ENCODE measurements around the gene ABCA2. TPM values are rescaled to one million over a fixed set of nuclear protein-coding genes. Genes with fewer than 3 reads are reported as not detected.

ABCA2 gene
- total RNA-seq, 2 donors from 2014 or later = 28.7 to 29.6 TPM

- TF ChIP-seq CTCF (IDR thresholded peaks at IDR 0.05) (no peak), POLR2A (IDR thresholded peaks at IDR 0.05) (no peak)
- Histone ChIP-seq H3K9me3 (no peaks in the 10 kb centered on the region), H3K4me3 (no peak overlapping the region), H3K4me1 (peaks cover 41% of the 10 kb centered on the region), H3K36me3 (replicated peaks in 1 of 2; ENCODE audit: insufficient read depth in 1 of 2, low read depth in 2 of 2) (no peaks in the 10 kb centered on the region), H3K27ac (peak overlapping the region; percentile 20 to 68 (median 48)), H3K27me3 (no peaks in the 10 kb centered on the region)
- 19% methylated on average over 4 of the region's 4 CpGs; no CpG with 5 or more reads in 1 of the 2 donors for WGBS, 2 donors
- DNase-seq (peak; percentile 74 to 89 (median 84)), ATAC-seq (peak; percentile 12)
- intact Hi-C loops (cut with DNase I) = no loop called here
These were observed 1.2 kb downstream of the ABCA2 start for GRCh38 chr9:137026828-137027227.

GRCh38 chr9:137026384-137026783, 1.7 kb downstream of the ABCA2 start:
- Histone ChIP-seq H3K27ac (peak overlapping the region; percentile 20 to 68 (median 48)), H3K9me3 (no peaks in the 10 kb centered on the region), H3K27me3 (no peaks in the 10 kb centered on the region), H3K4me3 (no peak overlapping the region), H3K36me3 (replicated peaks in 1 of 2; ENCODE audit: insufficient read depth in 1 of 2, low read depth in 2 of 2) (no peaks in the 10 kb centered on the region), H3K4me1 (peaks cover 41% of the 10 kb centered on the region)
- intact Hi-C loops (cut with DNase I) = no loop called here
- DNase-seq (no peak), ATAC-seq (no peak)
- 80 to 88% methylated on average over 2 of the region's 2 CpGs for WGBS, 2 donors
- TF ChIP-seq CTCF (IDR thresholded peaks at IDR 0.05) (no peak), POLR2A (IDR thresholded peaks at IDR 0.05) (no peak)

GRCh38 chr9:137025517-137025966, 2.5 kb downstream of the ABCA2 start:
- WGBS, 2 donors = 51 to 56% methylated on average over 10 to 17 of the region's 21 CpGs
- peak; percentile 51 to 84 (median 79) for DNase-seq
- no peak for TF ChIP-seq CTCF (IDR thresholded peaks at IDR 0.05)
- TF ChIP-seq POLR2A (IDR thresholded peaks at IDR 0.05) = no peak
- peak; percentile 9 for ATAC-seq
- no peaks in the 10 kb centered on the region for H3K9me3 ChIP-seq
- H3K27me3 ChIP-seq = no peaks in the 10 kb centered on the region
- H3K4me3 ChIP-seq = no peak overlapping the region
- intact Hi-C loops (cut with DNase I) = no loop called here
- H3K36me3 ChIP-seq (replicated peaks in 1 of 2; ENCODE audit: insufficient read depth in 1 of 2, low read depth in 2 of 2) = no peaks in the 10 kb centered on the region
- H3K27ac ChIP-seq = peak overlapping the region in 3 of 4 donors; percentile 4 to 57 (median 12)
- peaks cover 41% of the 10 kb centered on the region for H3K4me1 ChIP-seq

- intact Hi-C loops (cut with DNase I) = loop anchor here (5.0 kb wide), 1 partner anchor 71 kb away; the partner anchor contains the start of gene LCN12
- Histone ChIP-seq H3K27me3 (no peaks in the 10 kb centered on the region), H3K4me1 (peaks cover 30% of the 10 kb centered on the region), H3K36me3 (replicated peaks in 1 of 2; ENCODE audit: insufficient read depth in 1 of 2, low read depth in 2 of 2) (no peaks in the 10 kb centered on the region), H3K27ac (no peak overlapping the region), H3K4me3 (no peak overlapping the region), H3K9me3 (no peaks in the 10 kb centered on the region)
- TF ChIP-seq POLR2A (IDR thresholded peaks at IDR 0.05) = no peak
- TF ChIP-seq CTCF (IDR thresholded peaks at IDR 0.05) = no peak
- 83 to 93% methylated on average over 8 to 12 of the region's 15 CpGs for WGBS, 2 donors
- DNase-seq = no peak
- no peak for ATAC-seq
These were observed 4.5 kb downstream of the ABCA2 start for GRCh38 chr9:137023583-137023991.

GRCh38 chr9:137023157-137023556, 4.9 kb downstream of the ABCA2 start:
- intact Hi-C loops (cut with DNase I) = loop anchor here (5.0 kb wide), 1 partner anchor 71 kb away; the partner anchor contains the start of gene LCN12
- Histone ChIP-seq H3K4me3 (no peak overlapping the region), H3K4me1 (peaks cover 27% of the 10 kb centered on the region), H3K9me3 (no peaks in the 10 kb centered on the region), H3K27me3 (no peaks in the 10 kb centered on the region), H3K36me3 (replicated peaks in 1 of 2; ENCODE audit: insufficient read depth in 1 of 2, low read depth in 2 of 2) (no peaks in the 10 kb centered on the region), H3K27ac (no peak overlapping the region)
- TF ChIP-seq POLR2A (IDR thresholded peaks at IDR 0.05) (no peak), CTCF (IDR thresholded peaks at IDR 0.05) (no peak)
- 84 to 87% methylated on average over 6 to 7 of the region's 7 CpGs for WGBS, 2 donors
- no peak for ATAC-seq
- DNase-seq = no peak
